GM23338 (cell line): ENCODE data around the gene KIAA0232. TPM values are rescaled to one million over a fixed set of nuclear protein-coding genes. Genes with fewer than 3 reads are reported as not detected.

ENCODE experiments used
- ATAC-seq: fragments of 200-7000 bp; cut with Tn5 transposase; 3 replicates; pipeline ENCODE4 v1.9.1; 2020
- DNase-seq: peaks from one replicate; pipeline ENCODE4 v3.0.0-alpha.2; 2015; ENCODE audit warnings: low spot score
- H2AFZ ChIP-seq: fragments of 200-600 bp; sonication (generic); 2 replicates; pipeline ENCODE4 v1.8.0; 2016; ENCODE audit warnings: antibody characterized with exemption, mild to moderate bottlenecking, moderate library complexity
- H3F3A ChIP-seq: fragments of 200-600 bp; sonication (generic); replicated peaks from 2 replicates; pipeline ENCODE4 v1.8.0; 2017; ENCODE audit warnings: antibody characterized with exemption, mixed run types, low read depth
- H3K27ac ChIP-seq: fragments of 200-600 bp; sonication (generic); 2 replicates; pipeline ENCODE4 v1.6.1; 2016; ENCODE audit warnings: low read depth
- H3K27me3 ChIP-seq: fragments of 200-600 bp; sonication (generic); 2 replicates; pipeline ENCODE4 v1.8.0; 2016; ENCODE audit warnings: mild to moderate bottlenecking, mixed run types, moderate library complexity; ENCODE audit not compliant: insufficient read depth
- H3K36me3 ChIP-seq: fragments of 200-600 bp; sonication (generic); 2 replicates; pipeline ENCODE4 v1.8.0; 2016; ENCODE audit warnings: mild to moderate bottlenecking; ENCODE audit not compliant: insufficient read depth
- H3K4me1 ChIP-seq: fragments of 200-600 bp; sonication (generic); 2 replicates; pipeline ENCODE4 v1.8.0; 2016; ENCODE audit warnings: mild to moderate bottlenecking, moderate library complexity; ENCODE audit not compliant: insufficient read depth
- H3K4me2 ChIP-seq: fragments of 200-600 bp; sonication (generic); 2 replicates; pipeline ENCODE4 v1.7.1; 2017; ENCODE audit warnings: mixed run types
- H3K4me3 ChIP-seq: fragments of 200-600 bp; sonication (generic); 2 replicates; pipeline ENCODE4 v1.6.1; 2016; ENCODE audit warnings: mixed run types
- H3K79me2 ChIP-seq: fragments of 200-600 bp; sonication (generic); replicated peaks from 2 replicates; pipeline ENCODE4 v1.8.0; 2017; ENCODE audit warnings: mild to moderate bottlenecking; ENCODE audit not compliant: insufficient read depth
- H3K9me2 ChIP-seq: fragments of 200-600 bp; sonication (generic); 2 replicates; pipeline ENCODE4 v1.8.0; 2017; ENCODE audit not compliant: insufficient read depth
- H4K20me1 ChIP-seq: fragments of 200-600 bp; sonication (generic); replicated peaks from 2 replicates; pipeline ENCODE4 v1.8.0; 2017; ENCODE audit warnings: mild to moderate bottlenecking; ENCODE audit not compliant: insufficient read depth
- H3K27ac Mint-ChIP-seq: 2 replicates; pipeline ENCODE4 v1.8.0; 2020; ENCODE audit warnings: inconsistent platforms, mild to moderate bottlenecking, moderate library complexity, mixed read lengths
- H3K27me3 Mint-ChIP-seq: 3 replicates; pipeline ENCODE4 v1.8.0; 2022; ENCODE audit warnings: low read depth, mild to moderate bottlenecking, moderate library complexity, mixed read lengths, inconsistent platforms; ENCODE audit not compliant: insufficient read depth, poor library complexity
- H3K36me3 Mint-ChIP-seq: 3 replicates; pipeline ENCODE4 v1.8.0; 2021; ENCODE audit warnings: low read depth, mild to moderate bottlenecking, inconsistent platforms, moderate library complexity, mixed read lengths
- H3K4me1 Mint-ChIP-seq: 3 replicates; pipeline ENCODE4 v1.8.0; 2020; ENCODE audit warnings: mild to moderate bottlenecking, inconsistent platforms, mixed read lengths
- H3K4me3 Mint-ChIP-seq: 3 replicates; pipeline ENCODE4 v1.8.0; 2021; ENCODE audit warnings: moderate library complexity, mild to moderate bottlenecking, inconsistent platforms, mixed read lengths
- H3K9me3 Mint-ChIP-seq: 3 replicates; pipeline ENCODE4 v1.8.0; 2020; ENCODE audit warnings: moderate library complexity, mild to moderate bottlenecking, inconsistent platforms, mixed read lengths
- CREB1 ChIP-seq: fragments of 250-450 bp; sonication (Bioruptor Pico); IDR thresholded peaks from 2 replicates; pipeline ENCODE4 v1.5.0; 2020; ENCODE audit warnings: low read depth, mild to moderate bottlenecking, moderate library complexity
- EZH2 ChIP-seq: fragments of 200-600 bp; sonication (generic); IDR thresholded peaks from one replicate; pipeline ENCODE4 v1.8.0; 2017; ENCODE audit warnings: antibody characterized with exemption, mild to moderate bottlenecking, low read depth; ENCODE audit not compliant: unreplicated experiment
- EZH2phosphoT487 ChIP-seq: fragments of 200-600 bp; sonication (generic); IDR thresholded peaks from one replicate; pipeline ENCODE4 v1.8.1; 2018; ENCODE audit warnings: antibody characterized with exemption; ENCODE audit not compliant: unreplicated experiment
- JUNB ChIP-seq: IDR thresholded peaks from one replicate; pipeline ENCODE4 v1.6.1; 2016; ENCODE audit warnings: antibody characterized with exemption; ENCODE audit not compliant: unreplicated experiment
- NANOG ChIP-seq: IDR thresholded peaks from 2 replicates; pipeline ENCODE4 v1.6.1; 2016; ENCODE audit warnings: antibody characterized with exemption, borderline replicate concordance
- POLR2AphosphoS5 ChIP-seq: IDR thresholded peaks from 2 replicates; pipeline ENCODE4 v1.6.1; 2016; ENCODE audit warnings: antibody characterized with exemption, low read depth
- REST ChIP-seq: IDR thresholded peaks from one replicate; pipeline ENCODE4 v1.6.1; 2018; ENCODE audit warnings: antibody characterized with exemption; ENCODE audit not compliant: unreplicated experiment
- STAT1 ChIP-seq: IDR thresholded peaks from one replicate; pipeline ENCODE4 v1.6.1; 2016; ENCODE audit warnings: antibody characterized with exemption; ENCODE audit not compliant: unreplicated experiment
- ZNF114 ChIP-seq: fragments of 250-450 bp; sonication (Bioruptor Pico); IDR thresholded peaks from 2 replicates; pipeline ENCODE4 v1.5.0; 2020; ENCODE audit warnings: mild to moderate bottlenecking, moderate library complexity
- ZNF331 ChIP-seq: fragments of 250-450 bp; sonication (Bioruptor Pico); IDR thresholded peaks from 2 replicates; pipeline ENCODE4 v1.5.0; 2020; ENCODE audit warnings: low read depth, mild to moderate bottlenecking, moderate library complexity
- polyA plus RNA-seq: library from polyadenylated mRNA; unstranded; fragments of >200 nt; fragmentation: Nextera tagmentation; extraction: Ambion mirVana; gene quantifications from 2 replicates; pipeline ENCODE4 v1.2.1, GENCODE V29; 2016
- total RNA-seq: library from RNA; depleted of rRNA; stranded (reverse); fragments of >200 nt; shearing (Covaris generic); gene quantifications from 2 replicates; pipeline ENCODE4 v1.2.3, GENCODE V29; 2014
- TF ChIP-seq, protein P1 (sequence below), 2 experiments: fragments of 200-600 bp in 1 of 2; sonication (generic) in 1 of 2; conservative IDR thresholded peaks; 2 replicates each; pipeline versions ENCODE4 v1.5.1 to v1.6.1; 2016 to 2017; ENCODE audit warnings: antibody characterized with exemption in 2 of 2, low read depth in 2 of 2, mild to moderate bottlenecking in 2 of 2, moderate library complexity in 1 of 2
- TF ChIP-seq, protein P2 (sequence below): IDR thresholded peaks from 2 replicates; pipeline ENCODE4 v1.6.1; 2016; ENCODE audit warnings: antibody characterized with exemption

Gene KIAA0232
- total and polyA plus RNA-seq, 2 experiments from 2014 or later, result 14.3 to 34.9 TPM

DNA sequence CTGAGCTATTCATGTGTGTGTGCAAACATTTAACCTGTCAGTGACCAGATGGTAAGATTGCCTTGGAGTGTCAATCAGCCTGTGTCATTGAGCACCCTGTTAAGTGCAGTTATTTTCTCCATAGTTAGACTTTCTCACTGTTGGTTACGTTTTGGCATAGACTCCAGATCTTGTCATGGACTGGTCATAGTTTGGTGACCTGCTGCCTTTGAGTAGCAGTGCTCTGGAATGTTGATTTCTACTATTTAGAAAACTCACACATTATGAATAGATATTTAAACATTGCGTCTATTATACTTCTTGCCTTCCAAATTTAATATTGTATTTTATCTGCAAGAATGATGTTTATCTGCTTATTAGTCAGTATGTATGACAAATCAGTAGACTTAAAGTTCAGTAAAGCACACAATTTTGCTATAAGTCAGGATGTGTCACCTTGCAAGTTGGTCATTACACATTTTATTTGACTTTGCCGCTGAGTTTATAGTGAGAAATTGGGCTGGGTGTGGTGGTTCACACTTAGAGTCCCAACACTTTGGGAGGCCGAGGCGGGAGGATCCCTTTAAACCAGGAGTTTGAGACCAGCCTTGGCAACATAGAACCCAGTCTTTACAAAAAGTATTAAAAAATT lies 42.4 kb downstream of the KIAA0232 start:
- Histone ChIP-seq H3K4me1 (no peaks in the 10 kb centered on the region), H2AFZ (no peak overlapping the region), H4K20me1 (peaks cover 29% of the 10 kb centered on the region), H3K27ac (no peak overlapping the region), H3F3A (no peaks in the 10 kb centered on the region), H3K4me2 (no peak overlapping the region), H3K9me2 (no peaks in the 10 kb centered on the region), H3K4me3 (no peak overlapping the region), H3K27me3 (no peaks in the 10 kb centered on the region), H3K79me2 (peaks cover 68% of the 10 kb centered on the region), H3K36me3 (peaks cover 5% of the 10 kb centered on the region)
- DNase-seq, result no peak
- H3K27me3 Mint-ChIP-seq, result no peaks in the 10 kb centered on the region
- H3K27ac Mint-ChIP-seq, result no peak overlapping the region
- H3K36me3 Mint-ChIP-seq, result peaks cover 34% of the 10 kb centered on the region
- H3K4me3 Mint-ChIP-seq, result no peak overlapping the region
- H3K9me3 Mint-ChIP-seq, result peaks cover 18% of the 10 kb centered on the region
- H3K4me1 Mint-ChIP-seq, result no peaks in the 10 kb centered on the region
- no peak for ATAC-seq
- TF ChIP-seq JUNB (no peak), ZNF331 (CRISPR knock-in tag) (no peak), CREB1 (CRISPR knock-in tag) (no peak), NANOG (no peak), REST (no peak), POLR2AphosphoS5 (no peak), EZH2 (no peak), EZH2phosphoT487 (no peak), ZNF114 (no peak), STAT1 (no peak)
- TF ChIP-seq, protein P1, sequence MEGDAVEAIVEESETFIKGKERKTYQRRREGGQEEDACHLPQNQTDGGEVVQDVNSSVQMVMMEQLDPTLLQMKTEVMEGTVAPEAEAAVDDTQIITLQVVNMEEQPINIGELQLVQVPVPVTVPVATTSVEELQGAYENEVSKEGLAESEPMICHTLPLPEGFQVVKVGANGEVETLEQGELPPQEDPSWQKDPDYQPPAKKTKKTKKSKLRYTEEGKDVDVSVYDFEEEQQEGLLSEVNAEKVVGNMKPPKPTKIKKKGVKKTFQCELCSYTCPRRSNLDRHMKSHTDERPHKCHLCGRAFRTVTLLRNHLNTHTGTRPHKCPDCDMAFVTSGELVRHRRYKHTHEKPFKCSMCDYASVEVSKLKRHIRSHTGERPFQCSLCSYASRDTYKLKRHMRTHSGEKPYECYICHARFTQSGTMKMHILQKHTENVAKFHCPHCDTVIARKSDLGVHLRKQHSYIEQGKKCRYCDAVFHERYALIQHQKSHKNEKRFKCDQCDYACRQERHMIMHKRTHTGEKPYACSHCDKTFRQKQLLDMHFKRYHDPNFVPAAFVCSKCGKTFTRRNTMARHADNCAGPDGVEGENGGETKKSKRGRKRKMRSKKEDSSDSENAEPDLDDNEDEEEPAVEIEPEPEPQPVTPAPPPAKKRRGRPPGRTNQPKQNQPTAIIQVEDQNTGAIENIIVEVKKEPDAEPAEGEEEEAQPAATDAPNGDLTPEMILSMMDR (conservative IDR thresholded peaks at IDR 0.05; ENCODE audit: low read depth in 2 of 2), result no peak
- TF ChIP-seq, protein P2, sequence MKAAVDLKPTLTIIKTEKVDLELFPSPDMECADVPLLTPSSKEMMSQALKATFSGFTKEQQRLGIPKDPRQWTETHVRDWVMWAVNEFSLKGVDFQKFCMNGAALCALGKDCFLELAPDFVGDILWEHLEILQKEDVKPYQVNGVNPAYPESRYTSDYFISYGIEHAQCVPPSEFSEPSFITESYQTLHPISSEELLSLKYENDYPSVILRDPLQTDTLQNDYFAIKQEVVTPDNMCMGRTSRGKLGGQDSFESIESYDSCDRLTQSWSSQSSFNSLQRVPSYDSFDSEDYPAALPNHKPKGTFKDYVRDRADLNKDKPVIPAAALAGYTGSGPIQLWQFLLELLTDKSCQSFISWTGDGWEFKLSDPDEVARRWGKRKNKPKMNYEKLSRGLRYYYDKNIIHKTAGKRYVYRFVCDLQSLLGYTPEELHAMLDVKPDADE, result no peak
